GM10248 (cell line): Measurements from ENCODE around the gene HS2ST1.

Experiments
- CTCF ChIA-PET: fragments of 300-600 bp; sonication (Branson Sonifier 250); formaldehyde crosslinking; extraction: SDS; loops from one replicate; lab custom pipeline; 2021; ENCODE audit warnings: antibody characterized with exemption; lab: Yijun Ruan, JAX
- POLR2A ChIA-PET: fragments of 350-650 bp; sonication (Branson Sonifier 250); formaldehyde crosslinking; extraction: SDS; loops from one replicate; lab custom pipeline; 2020; ENCODE audit warnings: antibody characterized with exemption; lab: Yijun Ruan, JAX
- DNase-seq: peaks from one replicate; pipeline ENCODE4 v3.0.0; 2012; ENCODE audit errors: extremely low spot score
- CTCF ChIP-seq: IDR thresholded peaks from 2 replicates; pipeline ENCODE4 v1.5.1; 2012; ENCODE audit warnings: mild to moderate bottlenecking, low read depth; ENCODE audit errors: extremely low read depth, missing control alignments, control extremely low read depth

HS2ST1 gene

GRCh38 chr1:87135329-87135712 lies 220.9 kb downstream of the HS2ST1 start:
- no peak for DNase-seq
- ChIA-PET CTCF (interaction anchor here (1.6 to 2.7 kb wide), 2 partner anchors 8 to 16 kb away, joined by 5 to 15 read pairs; no protein-coding TSS in a partner anchor), POLR2A (no interaction called here)
- no peak for TF ChIP-seq CTCF

- TF ChIP-seq CTCF, result no peak
- CTCF ChIA-PET, result interaction anchor here (1.1 to 1.3 kb wide), 2 partner anchors 15 to 128 kb away, joined by 3 read pairs; no protein-coding TSS in a partner anchor
Observed at GRCh38 chr1:87136607-87137341, 222.3 kb downstream of the HS2ST1 start.

GRCh38 chr1:87137342-87137739 lies 222.9 kb downstream of the HS2ST1 start:
- POLR2A ChIA-PET, result no interaction called here
- TF ChIP-seq CTCF, result no peak
- CTCF ChIA-PET, result interaction anchor here (1.3 kb wide), 1 partner anchor 127 kb away, joined by 3 read pairs; no protein-coding TSS in a partner anchor
- no peak for DNase-seq

More at GRCh38 chr1:87136607-87137341, 222.3 kb downstream of the HS2ST1 start:
- no peak for DNase-seq
- POLR2A ChIA-PET, result no interaction called here

- no peak for DNase-seq
- CTCF ChIA-PET, result interaction anchor here (1.0 to 1.7 kb wide), 2 partner anchors 10 to 11 kb away, joined by 6 to 7 read pairs; no protein-coding TSS in a partner anchor
- POLR2A ChIA-PET, result no interaction called here
- TF ChIP-seq CTCF, result no peak
Observed at GRCh38 chr1:87140831-87141540, 226.6 kb downstream of the HS2ST1 start.

GRCh38 chr1:87141556-87141955 lies 227.1 kb downstream of the HS2ST1 start:
- ChIA-PET CTCF (interaction anchor here (1.0 to 1.7 kb wide), 4 partner anchors 10 to 22 kb away, joined by 3 to 7 read pairs (median 4); no protein-coding TSS in a partner anchor), POLR2A (no interaction called here)
- no peak for TF ChIP-seq CTCF
- no peak for DNase-seq

GRCh38 chr1:87143413-87144135 lies 229.1 kb downstream of the HS2ST1 start:
- DNase-seq, result no peak
- no peak for TF ChIP-seq CTCF
- CTCF ChIA-PET, result interaction anchor here (0.7 to 2.9 kb wide), 7 partner anchors 10 to 109 kb away, joined by 3 to 15 read pairs (median 3); no protein-coding TSS in a partner anchor
- POLR2A ChIA-PET, result no interaction called here
